ENCODE results near the gene TMEM175. TPM values are rescaled to one million over a fixed set of nuclear protein-coding genes. Genes with fewer than 3 reads are reported as not detected.

The TMEM175 gene
- polyA plus RNA-seq, 6 donors from 2014 or later, result 18.7 to 38.8 (median 24.1) TPM

GRCh38 chr4:963276-964225 is 31.3 kb downstream of the TMEM175 start:
- DNase-seq (no peak), ATAC-seq (ENCODE audit: low read depth in 2 of 2) (no peak)
- Mint-ChIP-seq H3K4me3 (no peak overlapping the region), H3K9me3 (no peaks in the 10 kb centered on the region), H3K4me1 (no peaks in the 10 kb centered on the region), H3K27me3 (no peaks in the 10 kb centered on the region), H3K27ac (no peak overlapping the region), H3K36me3 (no peaks in the 10 kb centered on the region)

GRCh38 chr4:964346-965025 is 32.2 kb downstream of the TMEM175 start:
- Mint-ChIP-seq H3K36me3 (no peaks in the 10 kb centered on the region), H3K4me1 (no peaks in the 10 kb centered on the region), H3K9me3 (no peaks in the 10 kb centered on the region), H3K4me3 (no peak overlapping the region), H3K27ac (no peak overlapping the region), H3K27me3 (no peaks in the 10 kb centered on the region)
- no peak for DNase-seq
- no peak for ATAC-seq (ENCODE audit: low read depth in 2 of 2)

GRCh38 chr4:965048-965765 is 32.9 kb downstream of the TMEM175 start:
- DNase-seq (no peak), ATAC-seq (ENCODE audit: low read depth in 2 of 2) (no peak)
- no peaks in the 10 kb centered on the region for H3K4me1 Mint-ChIP-seq
- no peaks in the 10 kb centered on the region for H3K27me3 Mint-ChIP-seq
- H3K27ac Mint-ChIP-seq, result no peak overlapping the region
- H3K36me3 Mint-ChIP-seq, result no peaks in the 10 kb centered on the region
- no peaks in the 10 kb centered on the region for H3K9me3 Mint-ChIP-seq
- no peak overlapping the region for H3K4me3 Mint-ChIP-seq

DNA sequence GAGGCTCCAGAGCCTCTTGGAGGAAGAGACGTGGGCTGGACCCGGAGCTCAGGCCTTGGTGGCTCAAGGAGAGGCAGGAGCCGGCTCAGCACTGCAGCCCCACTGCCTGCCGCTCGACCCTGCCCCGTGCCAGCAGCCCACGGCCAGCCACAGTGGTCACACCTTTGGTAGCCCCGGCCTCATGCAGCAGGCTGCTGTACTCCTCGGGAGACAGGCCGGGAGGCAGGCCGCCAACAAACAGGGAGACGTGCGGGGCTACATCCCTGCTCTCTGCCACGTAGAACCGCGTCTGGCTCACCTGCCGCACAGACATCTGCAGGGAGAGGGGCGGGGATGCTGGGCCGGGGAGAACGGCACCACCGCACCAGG is 33.5 kb downstream of the TMEM175 start:
- Mint-ChIP-seq H3K4me1 (peaks cover 0 to 4% (median 4%) of the 10 kb centered on the region in 3 donors), H3K27ac (no peak overlapping the region), H3K27me3 (no peaks in the 10 kb centered on the region), H3K36me3 (no peaks in the 10 kb centered on the region), H3K9me3 (no peaks in the 10 kb centered on the region), H3K4me3 (peak overlapping the region in 1 of 8 donors; percentile 61)
- DNase-seq (no peak), ATAC-seq (ENCODE audit: low read depth in 2 of 2) (no peak)

- no peaks in the 10 kb centered on the region for H3K36me3 Mint-ChIP-seq
- DNase-seq, result no peak
- peaks cover 2 to 9% (median 4%) of the 10 kb centered on the region in 3 donors for H3K4me1 Mint-ChIP-seq
- no peaks in the 10 kb centered on the region for H3K9me3 Mint-ChIP-seq
- H3K4me3 Mint-ChIP-seq, result no peak overlapping the region
- ATAC-seq (ENCODE audit: low read depth in 2 of 2), result no peak
- H3K27me3 Mint-ChIP-seq, result no peaks in the 10 kb centered on the region
- no peak overlapping the region for H3K27ac Mint-ChIP-seq
These were observed 34.2 kb downstream of the TMEM175 start for GRCh38 chr4:966266-967112.

GRCh38 chr4:967113-968104 is 35.1 kb downstream of the TMEM175 start:
- H3K27me3 Mint-ChIP-seq, result no peaks in the 10 kb centered on the region
- peak; percentile 12 to 39 for ATAC-seq (ENCODE audit: low read depth in 2 of 2)
- peaks cover 2 to 10% (median 4%) of the 10 kb centered on the region in 3 donors for H3K4me1 Mint-ChIP-seq
- H3K36me3 Mint-ChIP-seq, result no peaks in the 10 kb centered on the region
- peak overlapping the region in 2 of 8 donors; percentile 44 to 45 for H3K4me3 Mint-ChIP-seq
- DNase-seq, result no peak
- no peak overlapping the region for H3K27ac Mint-ChIP-seq
- H3K9me3 Mint-ChIP-seq, result no peaks in the 10 kb centered on the region

DNA sequence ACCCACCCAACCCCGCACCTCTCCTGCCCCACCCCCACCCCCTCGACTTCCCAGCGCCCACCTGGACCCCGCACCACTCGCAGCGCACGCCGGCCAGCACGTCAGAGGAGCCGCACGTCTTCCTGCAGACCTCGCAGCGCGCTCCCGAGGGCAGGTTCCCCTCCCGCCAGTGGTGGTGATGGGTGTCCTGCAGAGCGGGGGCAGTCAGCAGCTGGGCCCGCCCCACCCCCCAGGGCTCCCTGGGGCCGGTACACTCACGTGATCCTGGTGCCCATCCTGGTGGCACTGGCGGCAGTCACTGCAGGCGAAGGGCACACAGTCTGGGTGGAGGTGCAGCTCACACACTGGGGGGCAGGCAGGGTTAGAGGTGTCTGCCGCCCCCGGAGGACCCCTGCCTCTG is 36.0 kb downstream of the TMEM175 start:
- no peak for ATAC-seq (ENCODE audit: low read depth in 2 of 2)
- no peaks in the 10 kb centered on the region for H3K9me3 Mint-ChIP-seq
- peaks cover 2 to 10% (median 4%) of the 10 kb centered on the region in 3 donors for H3K4me1 Mint-ChIP-seq
- no peaks in the 10 kb centered on the region for H3K27me3 Mint-ChIP-seq
- H3K27ac Mint-ChIP-seq, result peak overlapping the region in 1 of 6 donors; percentile 59
- H3K36me3 Mint-ChIP-seq, result no peaks in the 10 kb centered on the region
- H3K4me3 Mint-ChIP-seq, result peak overlapping the region in 1 of 8 donors; percentile 45
- no peak for DNase-seq

DNA sequence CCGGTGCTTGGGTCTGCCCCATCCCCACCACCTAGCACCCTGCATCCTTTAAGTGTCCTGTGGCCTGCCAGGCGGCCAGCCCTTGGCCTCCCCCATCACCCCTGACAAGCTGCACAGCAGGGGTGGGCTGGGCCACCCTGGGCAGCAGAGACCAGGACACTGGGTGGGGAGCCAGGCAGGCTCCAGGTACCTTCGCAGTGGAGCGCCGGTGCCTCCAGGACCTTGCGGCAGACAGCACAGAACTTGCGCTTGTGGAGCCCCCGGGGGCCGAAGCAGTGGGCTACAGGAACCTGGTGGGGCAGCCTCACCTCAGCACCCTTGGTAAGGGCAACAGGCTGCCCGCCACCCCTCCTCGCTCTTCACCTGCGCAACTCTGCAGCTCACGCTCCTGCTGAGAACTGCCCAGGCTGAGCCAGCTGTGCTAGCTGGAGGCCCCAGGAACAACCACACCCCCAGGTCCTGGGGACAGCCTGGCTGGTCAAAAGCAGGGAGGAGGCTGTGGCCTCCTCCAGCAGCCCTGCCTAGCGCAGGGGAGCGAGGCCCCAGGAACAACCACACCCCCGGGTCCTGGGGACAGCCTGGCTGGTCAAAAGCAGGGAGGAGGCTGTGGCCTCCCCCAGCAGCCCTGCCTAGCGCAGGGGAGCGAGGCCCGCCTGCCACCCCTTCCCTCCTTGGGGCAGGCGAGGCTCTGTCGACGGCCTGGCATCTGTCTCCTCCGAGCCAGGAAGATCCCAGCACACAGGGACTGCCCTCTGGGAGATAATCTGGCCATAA is 36.5 kb downstream of the TMEM175 start:
- no peaks in the 10 kb centered on the region for H3K27me3 Mint-ChIP-seq
- no peaks in the 10 kb centered on the region for H3K9me3 Mint-ChIP-seq
- H3K4me3 Mint-ChIP-seq, result peak overlapping the region in 2 of 8 donors; percentile 25 to 45
- ATAC-seq (ENCODE audit: low read depth in 2 of 2), result no peak
- no peaks in the 10 kb centered on the region for H3K36me3 Mint-ChIP-seq
- DNase-seq, result no peak
- peak overlapping the region in 2 of 6 donors; percentile 59 to 63 for H3K27ac Mint-ChIP-seq
- peaks cover 2 to 10% (median 4%) of the 10 kb centered on the region in 3 donors for H3K4me1 Mint-ChIP-seq

DNA sequence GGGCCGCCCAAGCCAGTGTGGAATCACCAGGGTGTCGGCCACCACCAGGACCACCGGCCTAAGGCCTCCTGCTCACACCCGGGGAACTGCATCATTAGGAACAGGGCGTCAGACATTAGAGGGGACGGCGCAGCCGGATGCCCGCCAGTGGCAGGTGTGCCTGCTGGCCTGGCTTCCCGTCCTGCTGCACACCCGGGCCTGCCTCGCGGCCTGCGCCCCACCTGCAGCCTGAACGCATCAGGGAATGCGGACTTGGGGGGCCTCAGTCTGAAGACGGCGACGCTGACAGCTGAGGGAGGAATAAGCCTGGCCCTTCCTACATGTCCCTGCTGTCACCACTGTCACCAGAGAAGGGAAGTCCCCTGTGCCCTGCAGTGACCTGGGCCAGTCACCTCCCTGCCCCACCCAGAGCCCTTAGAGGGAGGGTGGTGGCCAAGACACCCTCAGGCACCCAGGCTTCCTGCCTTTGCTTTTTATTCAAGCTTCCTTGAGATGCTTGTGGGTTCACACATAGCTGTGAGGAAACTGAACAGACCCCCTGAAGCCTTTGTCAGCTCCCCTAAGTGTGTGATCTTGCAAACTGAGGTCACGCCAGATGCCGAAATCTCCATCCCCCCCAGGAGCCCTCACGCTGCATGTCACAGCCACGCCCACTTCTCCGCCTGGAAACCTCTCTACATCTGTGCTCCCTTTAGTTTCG is 37.9 kb downstream of the TMEM175 start:
- no peak for ATAC-seq (ENCODE audit: low read depth in 2 of 2)
- H3K27me3 Mint-ChIP-seq, result no peaks in the 10 kb centered on the region
- H3K27ac Mint-ChIP-seq, result no peak overlapping the region
- no peaks in the 10 kb centered on the region for H3K9me3 Mint-ChIP-seq
- peak overlapping the region in 2 of 8 donors; percentile 57 to 71 for H3K4me3 Mint-ChIP-seq
- peaks cover 2 to 10% (median 4%) of the 10 kb centered on the region in 3 donors for H3K4me1 Mint-ChIP-seq
- DNase-seq, result no peak
- H3K36me3 Mint-ChIP-seq, result no peaks in the 10 kb centered on the region

GRCh38 chr4:970854-971520 is 38.7 kb downstream of the TMEM175 start:
- H3K4me1 Mint-ChIP-seq, result peaks cover 2 to 10% (median 4%) of the 10 kb centered on the region in 3 donors
- no peak for ATAC-seq (ENCODE audit: low read depth in 2 of 2)
- H3K4me3 Mint-ChIP-seq, result peak overlapping the region in 4 of 8 donors; percentile 43 to 71 (median 66)
- no peaks in the 10 kb centered on the region for H3K27me3 Mint-ChIP-seq
- H3K9me3 Mint-ChIP-seq, result no peaks in the 10 kb centered on the region
- H3K36me3 Mint-ChIP-seq, result no peaks in the 10 kb centered on the region
- H3K27ac Mint-ChIP-seq, result peak overlapping the region in 2 of 6 donors; percentile 70 to 85
- DNase-seq, result no peak
